K562 treated with DMSO at 1 percent for 12 hours (cell line): ENCODE results near the gene MYH9. TPM values are rescaled to one million over a fixed set of nuclear protein-coding genes. Genes with fewer than 3 reads are reported as not detected.

Source experiments
- total RNA-seq: library from RNA; unstranded; fragments of 300-600 nt; gene quantifications from 2 replicates; pipeline ENCODE4 v1.2.3, GENCODE V29; 2022; ENCODE audit not compliant: insufficient read depth

Gene MYH9
- total RNA-seq = 30.9 and 89.2 TPM in 2 replicates

DNA sequence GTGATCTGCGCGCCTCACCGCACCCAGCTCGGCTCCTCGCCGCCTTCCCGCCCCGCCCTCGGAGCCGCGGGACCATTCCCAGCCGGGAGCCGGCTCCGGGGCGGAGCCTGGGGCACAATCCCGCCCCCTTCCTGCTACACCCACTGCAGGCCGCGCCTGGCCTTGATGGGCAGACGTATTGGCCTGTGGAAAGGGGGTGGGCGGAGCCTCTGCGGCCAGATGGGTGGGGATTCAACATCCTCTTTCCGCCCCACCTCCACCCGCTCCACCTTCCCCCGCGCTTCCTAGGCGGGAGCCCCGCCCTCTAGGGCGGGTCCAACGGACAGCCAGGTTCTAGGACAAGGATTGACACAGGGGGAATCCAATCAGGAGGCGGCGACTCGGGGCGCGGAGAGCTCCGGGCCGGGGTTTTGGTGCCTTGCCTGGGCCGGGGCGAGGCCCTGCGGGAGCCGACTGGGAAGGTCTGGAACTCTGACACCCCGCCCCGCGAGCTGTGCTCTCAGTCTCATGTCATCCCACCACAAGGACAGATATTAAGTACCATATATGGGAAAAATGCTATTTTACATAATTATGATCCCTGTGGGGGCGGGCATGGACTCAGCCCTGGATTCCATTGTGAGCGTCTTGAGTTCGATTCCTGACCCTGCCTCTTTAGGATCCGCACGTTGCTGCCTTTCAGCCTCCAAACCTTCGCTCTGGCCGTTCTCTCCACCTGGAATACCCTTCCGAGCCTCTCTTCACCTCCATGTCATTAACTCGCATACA lies at the start of gene MYH9:
Gene MYH9, minus strand, starts transcription at position 9 of the 768 bp plus-strand sequence. CDS start 38,731 bp downstream, outside the sequence.

GRCh38 chr22:36252754-36253522 lies 134.8 kb downstream of the MYH9 start, which contains the start of gene APOL1:
Gene APOL1, plus strand, starts transcription at chr22:36253133. Its CDS starts 1,823 bp downstream, at chr22:36254956.

GRCh38 chr22:36239401-36240171 lies 148.2 kb downstream of the MYH9 start, which contains the start of gene APOL2:
Gene APOL2, minus strand, starts transcription at chr22:36239527. Its CDS starts 6,365 bp downstream, at chr22:36233162.

Other genes starting within 250 kb of the MYH9 start
- 6.5 and 11.3 TPM in 2 replicates for gene APOL3, start 227.2 kb downstream of the MYH9 start, total RNA-seq
- gene APOL4, start 186.2 kb downstream of the MYH9 start, total RNA-seq = 15.9 and 26.1 TPM in 2 replicates
- 11.1 and 26.2 TPM in 2 replicates for gene APOL2, start 148.4 kb downstream of the MYH9 start, total RNA-seq
- 27.3 and 66.1 TPM in 2 replicates for gene APOL1, start 134.8 kb downstream of the MYH9 start, total RNA-seq
- gene TXN2, start 93.7 kb upstream of the MYH9 start, total RNA-seq = 83.7 and 129 TPM in 2 replicates
- 12.0 and 57.9 TPM in 2 replicates for gene FOXRED2, start 119.1 kb upstream of the MYH9 start, total RNA-seq
- gene EIF3D, start 141.2 kb upstream of the MYH9 start, total RNA-seq = 257 and 312 TPM in 2 replicates